SJCRH30 (cell line): ENCODE measurements around the gene MAGEF1. TPM values are rescaled to one million over a fixed set of nuclear protein-coding genes. Genes with fewer than 3 reads are reported as not detected.

ENCODE experiments used
- DNase-seq, 2 experiments: peaks; one replicate each; pipeline ENCODE4 v3.0.0-alpha.2; 2015 to 2020
- H3K27ac ChIP-seq: fragments of 250-450 bp; sonication (Bioruptor Pico); 2 replicates; pipeline ENCODE4 v1.5.1; 2020; ENCODE audit warnings: mild to moderate bottlenecking, moderate library complexity
- H3K27me3 ChIP-seq: fragments of 250-450 bp; sonication (Bioruptor Pico); 2 replicates; pipeline ENCODE4 v1.5.1; 2020; ENCODE audit warnings: mild to moderate bottlenecking, moderate library complexity
- H3K36me3 ChIP-seq: fragments of 250-450 bp; sonication (Bioruptor Pico); 2 replicates; pipeline ENCODE4 v1.5.1; 2020; ENCODE audit warnings: mild to moderate bottlenecking, moderate library complexity
- H3K4me1 ChIP-seq: fragments of 250-450 bp; sonication (Bioruptor Pico); 2 replicates; pipeline ENCODE4 v1.5.1; 2020; ENCODE audit warnings: mild to moderate bottlenecking, moderate library complexity
- H3K4me3 ChIP-seq: fragments of 250-450 bp; sonication (Bioruptor Pico); 2 replicates; pipeline ENCODE4 v1.5.1; 2020; ENCODE audit warnings: mild to moderate bottlenecking, moderate library complexity
- H3K9me3 ChIP-seq: fragments of 250-450 bp; sonication (Bioruptor Pico); replicated peaks from 2 replicates; pipeline ENCODE4 v1.5.1; 2020; ENCODE audit warnings: mild to moderate bottlenecking, moderate library complexity
- total RNA-seq: library from RNA; depleted of rRNA; stranded (reverse); fragments of >200 nt; shearing (Covaris generic); gene quantifications from 2 replicates; pipeline ENCODE4 v1.2.3, GENCODE V29; 2014

Gene MAGEF1
- total RNA-seq, 1 experiment from 2014 or later = 58.7 TPM

DNA sequence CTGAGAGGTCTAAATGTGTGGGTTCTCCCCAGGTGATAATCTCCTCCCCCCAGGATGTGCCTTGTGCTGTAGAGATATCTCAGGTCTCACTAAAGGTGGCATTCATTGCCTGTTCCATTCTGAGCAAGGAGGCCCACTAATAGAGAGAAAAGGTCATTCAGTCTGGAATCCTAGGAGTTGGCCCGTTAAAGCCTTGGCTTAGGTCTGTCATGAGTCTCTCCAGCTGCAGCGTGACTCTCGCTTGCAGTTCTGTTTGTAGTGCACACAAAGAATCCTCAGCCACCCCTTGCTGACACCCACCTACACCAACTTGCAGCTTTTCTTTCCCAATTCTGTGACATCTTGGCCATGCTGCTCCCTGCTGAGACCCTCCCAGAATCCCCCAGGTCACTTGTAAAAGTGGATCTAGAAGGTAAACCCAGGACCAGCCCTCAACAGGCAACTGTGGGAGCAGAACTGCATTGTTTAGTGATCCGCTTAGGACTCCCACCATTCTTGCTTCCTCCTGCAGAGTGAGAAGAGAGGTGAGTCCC, 17.7 kb downstream of the MAGEF1 start:
- DNase-seq = no peak
- Histone ChIP-seq H3K27me3 (no peaks in the 10 kb centered on the region), H3K27ac (no peak overlapping the region), H3K4me1 (peaks cover 30% of the 10 kb centered on the region), H3K9me3 (no peaks in the 10 kb centered on the region), H3K4me3 (no peak overlapping the region), H3K36me3 (no peaks in the 10 kb centered on the region)

DNA sequence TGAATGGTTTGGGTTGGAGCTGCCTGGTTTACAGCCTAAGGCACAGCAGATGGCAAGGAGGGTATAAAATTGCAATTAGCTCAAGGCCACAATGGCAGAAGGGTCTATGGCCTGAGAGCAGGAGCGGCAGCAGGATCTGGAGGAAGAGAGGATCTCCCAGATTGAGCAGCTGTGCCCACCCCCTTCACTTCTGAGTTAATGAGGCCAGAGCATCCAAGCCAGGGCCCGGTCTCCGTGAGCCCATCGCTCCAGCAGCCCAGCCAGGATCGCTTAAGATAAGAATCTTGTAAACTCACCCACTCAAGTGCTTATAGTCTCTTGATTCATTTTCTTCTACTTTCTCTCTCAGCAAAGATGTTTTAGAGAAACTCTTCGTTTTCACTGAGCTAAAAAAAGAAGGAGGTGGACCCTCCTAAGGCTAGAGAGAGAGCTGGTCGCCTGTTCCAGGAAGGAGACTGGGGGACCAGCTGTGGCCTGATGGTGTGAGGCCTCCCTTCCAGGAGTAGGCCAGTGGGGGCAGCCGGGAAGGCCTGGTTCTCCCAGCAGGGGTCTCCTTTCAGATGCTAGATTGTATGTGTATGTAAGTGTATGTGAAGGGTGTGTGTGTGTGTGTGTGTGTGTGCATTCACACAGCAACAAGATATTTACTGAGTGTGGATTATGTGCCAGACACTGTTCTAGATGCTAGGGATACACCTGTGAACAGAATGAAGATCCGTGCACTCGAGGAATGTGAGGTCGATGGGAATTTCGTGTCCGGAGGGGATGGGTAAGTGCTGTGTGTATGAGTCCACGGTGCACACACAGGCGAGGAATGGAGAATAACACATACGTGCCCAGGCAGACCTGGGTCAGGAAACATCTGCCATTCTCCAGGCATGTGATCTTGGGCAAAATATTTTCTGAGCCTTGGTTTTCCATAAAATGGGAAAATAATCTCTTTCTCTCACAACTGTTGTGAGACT, 18.6 kb downstream of the MAGEF1 start:
- no peaks in the 10 kb centered on the region for H3K36me3 ChIP-seq
- H3K4me3 ChIP-seq = peak overlapping the region; percentile 8; the same call in 1 of the 2 replicates
- peak overlapping the region; percentile 50 for H3K27ac ChIP-seq
- no peaks in the 10 kb centered on the region for H3K9me3 ChIP-seq
- peaks cover 40% of the 10 kb centered on the region for H3K4me1 ChIP-seq
- DNase-seq = peak; percentile 65 to 79
- H3K27me3 ChIP-seq = no peaks in the 10 kb centered on the region

DNA sequence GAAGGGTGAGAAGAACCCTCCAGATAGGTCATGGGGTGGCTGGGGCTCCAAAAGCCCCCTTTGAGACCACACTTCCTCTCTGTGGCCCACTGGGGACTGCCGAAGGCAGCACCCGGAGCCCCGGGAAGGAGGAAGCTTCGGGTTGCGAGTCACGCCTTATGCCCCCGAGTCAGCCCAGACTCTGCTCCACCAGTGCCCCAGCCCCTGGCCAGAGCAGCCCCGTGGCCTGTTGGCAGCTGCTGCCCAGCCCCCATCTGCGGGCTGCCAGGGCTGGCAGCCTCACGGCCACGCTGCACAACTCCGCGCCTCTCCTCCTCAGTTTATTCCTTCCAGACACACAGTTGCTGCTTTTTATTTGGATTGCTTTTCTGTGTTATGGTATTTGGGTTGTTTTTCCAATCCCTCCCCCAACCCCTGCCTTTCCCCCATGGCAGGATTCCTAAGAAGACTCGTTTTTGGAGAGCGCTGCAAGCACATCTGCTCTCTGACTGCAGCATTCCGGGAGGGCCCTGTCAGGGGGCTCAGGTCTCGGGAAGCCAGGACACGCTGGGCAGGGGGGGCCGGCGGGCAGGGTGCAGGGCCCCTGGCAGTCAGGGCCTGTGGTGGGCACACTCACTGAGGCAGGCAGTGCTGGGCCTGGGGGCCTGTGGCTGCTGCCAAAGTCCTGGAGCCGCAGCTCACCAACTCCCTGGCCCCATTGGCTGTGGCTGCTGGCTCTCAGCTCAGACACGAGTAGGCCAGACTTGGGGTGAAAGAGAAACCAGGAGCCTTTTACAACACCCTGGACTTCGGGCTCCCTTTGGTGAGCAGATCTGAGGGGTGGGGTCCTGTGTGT, 20.2 kb downstream of the MAGEF1 start:
- Histone ChIP-seq H3K27ac (peak overlapping the region; percentile 29), H3K4me3 (no peak overlapping the region), H3K9me3 (no peaks in the 10 kb centered on the region), H3K27me3 (no peaks in the 10 kb centered on the region), H3K4me1 (peaks cover 53% of the 10 kb centered on the region), H3K36me3 (no peaks in the 10 kb centered on the region)
- peak in 1 of 2 experiments; percentile 33 for DNase-seq

DNA sequence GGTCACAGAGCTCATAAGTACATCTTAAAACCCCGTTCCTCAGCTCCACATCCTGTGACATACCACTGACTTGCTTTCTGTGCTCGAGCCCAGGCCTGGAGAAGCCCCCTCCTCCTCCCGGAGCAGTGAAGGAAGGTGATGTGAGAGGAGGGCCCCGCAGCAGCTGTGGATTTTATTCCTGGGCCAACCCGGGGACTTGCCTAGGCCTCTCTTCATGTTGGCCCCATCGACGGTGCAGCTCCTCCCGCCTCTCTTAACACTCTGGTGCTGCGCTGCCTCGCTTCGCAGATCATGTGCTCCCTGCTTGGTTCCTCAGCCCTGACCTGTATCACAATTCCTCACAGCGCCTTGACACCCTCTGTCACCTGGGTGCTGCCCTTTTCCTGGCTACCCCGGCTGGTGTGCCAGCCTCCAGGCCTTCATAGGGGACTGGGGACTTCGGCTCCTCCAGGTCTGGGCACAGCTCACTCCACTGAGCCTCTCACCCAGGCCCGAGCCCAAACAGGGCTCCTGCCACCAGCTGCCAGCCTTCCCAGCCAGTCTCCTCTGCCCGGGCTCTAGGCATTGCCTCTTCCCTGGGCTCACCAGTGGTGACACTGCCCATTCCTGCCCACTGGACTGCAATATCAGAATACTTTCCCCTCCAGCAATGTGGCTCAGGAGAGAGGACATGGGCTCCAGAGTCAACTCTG, 21.5 kb downstream of the MAGEF1 start:
- no peaks in the 10 kb centered on the region for H3K36me3 ChIP-seq
- peaks cover 65% of the 10 kb centered on the region for H3K4me1 ChIP-seq
- H3K27me3 ChIP-seq = no peaks in the 10 kb centered on the region
- no peaks in the 10 kb centered on the region for H3K9me3 ChIP-seq
- no peak overlapping the region for H3K27ac ChIP-seq
- H3K4me3 ChIP-seq = no peak overlapping the region
- DNase-seq = no peak

DNA sequence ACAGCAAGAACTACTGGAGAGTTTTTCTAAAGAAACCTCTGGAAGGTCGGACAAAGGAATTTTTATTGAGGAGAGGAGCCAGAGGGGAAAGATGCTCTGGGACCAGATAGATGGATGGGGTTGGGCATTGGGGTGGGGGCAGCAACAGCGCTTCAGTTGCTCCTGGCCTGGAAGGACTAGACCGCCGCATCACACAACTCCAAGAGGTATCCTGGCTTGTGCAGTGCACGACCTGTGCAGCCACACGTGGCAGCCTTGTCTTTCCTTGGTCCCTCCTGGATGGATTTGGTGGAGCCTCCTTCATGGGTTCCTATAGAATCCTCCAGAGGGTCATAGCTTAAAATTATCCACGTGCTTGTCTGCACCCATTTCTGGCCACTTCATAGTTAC, 23.0 kb downstream of the MAGEF1 start:
- Histone ChIP-seq H3K27me3 (no peaks in the 10 kb centered on the region), H3K9me3 (no peaks in the 10 kb centered on the region), H3K27ac (peak overlapping the region; percentile 85), H3K4me3 (no peak overlapping the region), H3K36me3 (no peaks in the 10 kb centered on the region), H3K4me1 (peaks cover 64% of the 10 kb centered on the region)
- no peak for DNase-seq

DNA sequence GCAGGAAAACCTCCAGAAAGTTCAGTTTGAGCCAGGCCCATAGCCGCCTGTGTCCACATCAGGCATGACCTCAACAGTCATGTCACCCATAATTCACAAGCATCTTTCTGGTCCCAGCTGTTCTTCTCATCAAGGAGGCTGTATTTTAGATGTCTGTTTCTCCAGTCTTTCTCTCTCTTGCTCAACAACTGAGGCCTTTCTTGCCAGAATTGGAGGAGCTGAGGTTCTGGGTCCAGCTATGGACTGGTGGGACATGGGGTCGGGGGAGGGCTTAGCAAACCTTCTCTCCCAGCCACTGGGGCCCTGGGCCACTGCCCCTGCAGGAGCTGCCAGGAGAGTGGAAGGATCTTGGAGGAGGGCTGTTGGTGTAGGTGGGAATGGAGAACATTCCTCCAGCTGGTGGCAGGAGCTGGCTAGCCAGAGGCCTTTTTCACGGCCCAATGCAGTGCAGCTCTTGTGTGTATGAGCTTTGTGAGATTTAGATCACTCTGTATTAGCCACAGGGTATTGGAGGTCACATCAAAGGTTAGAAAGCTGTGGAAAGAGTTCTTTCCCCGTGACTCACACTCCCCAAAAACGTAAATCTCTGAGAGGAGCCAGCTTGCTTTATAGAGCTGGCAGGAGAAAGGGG, 23.5 kb downstream of the MAGEF1 start:
- no peaks in the 10 kb centered on the region for H3K36me3 ChIP-seq
- H3K27ac ChIP-seq = peak overlapping the region; percentile 85
- H3K4me1 ChIP-seq = peaks cover 61% of the 10 kb centered on the region
- no peak overlapping the region; the same call in 1 of the 2 replicates for H3K4me3 ChIP-seq
- no peaks in the 10 kb centered on the region for H3K9me3 ChIP-seq
- H3K27me3 ChIP-seq = no peaks in the 10 kb centered on the region
- DNase-seq = peak; percentile 56 to 75

DNA sequence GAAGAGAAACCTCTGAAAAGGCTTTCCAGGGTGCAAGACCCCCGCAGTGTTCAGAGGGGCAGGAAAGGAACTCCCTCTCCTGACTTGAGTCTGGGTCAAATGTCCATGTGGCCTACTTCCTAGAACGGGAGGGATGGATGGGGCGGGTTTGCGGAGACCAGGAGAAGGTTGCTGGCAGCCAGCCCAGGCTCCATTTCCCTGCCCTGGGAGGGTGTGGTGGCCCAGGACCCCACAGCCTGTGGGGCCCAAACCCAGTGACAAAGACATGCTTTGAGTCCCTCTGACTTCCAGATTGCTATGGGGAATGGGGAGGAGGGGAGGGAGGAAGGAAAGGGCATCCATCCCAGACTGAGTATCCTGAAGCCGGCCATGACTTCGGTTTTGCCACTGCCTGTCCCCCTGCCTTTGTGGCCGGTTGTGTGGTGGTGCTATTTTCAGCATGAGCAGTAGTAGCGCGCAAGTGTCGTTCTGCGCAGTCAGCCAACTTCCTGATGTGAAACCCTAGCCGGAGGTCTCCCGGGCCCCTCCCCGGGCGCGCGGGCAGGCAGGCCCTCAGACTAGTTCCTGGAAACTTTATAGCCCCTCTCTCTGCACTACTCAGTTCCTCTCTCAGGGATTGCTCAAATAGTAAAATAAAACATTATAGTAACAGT, 24.4 kb downstream of the MAGEF1 start:
- peaks cover 52% of the 10 kb centered on the region for H3K4me1 ChIP-seq
- peak; percentile 90 to 92 for DNase-seq
- H3K27ac ChIP-seq = peak overlapping the region; percentile 85
- H3K27me3 ChIP-seq = no peaks in the 10 kb centered on the region
- H3K9me3 ChIP-seq = no peaks in the 10 kb centered on the region
- H3K36me3 ChIP-seq = no peaks in the 10 kb centered on the region
- peak overlapping the region; percentile 41 for H3K4me3 ChIP-seq

DNA sequence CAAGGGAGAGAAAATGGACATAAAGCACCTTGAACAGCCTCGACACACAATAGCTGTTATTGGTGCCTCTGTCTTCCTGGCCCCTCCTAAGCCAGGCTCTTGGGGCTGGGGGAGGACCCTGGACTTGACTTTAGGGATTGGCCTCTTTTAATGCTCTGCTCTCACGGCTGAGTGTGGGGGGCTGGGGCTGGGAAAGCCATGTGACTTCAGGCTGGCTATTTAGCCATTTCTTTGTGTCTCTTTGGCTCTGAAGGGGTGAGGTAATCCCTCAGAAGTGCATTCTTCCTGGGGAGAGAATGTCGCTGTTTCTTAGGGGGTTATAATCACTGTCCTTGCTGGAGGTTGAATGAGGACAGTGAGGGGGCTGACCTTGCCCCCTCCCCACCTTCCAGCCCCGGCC, 26.2 kb downstream of the MAGEF1 start:
- Histone ChIP-seq H3K27ac (peak overlapping the region; percentile 53), H3K27me3 (no peaks in the 10 kb centered on the region), H3K9me3 (no peaks in the 10 kb centered on the region), H3K4me1 (peaks cover 37% of the 10 kb centered on the region), H3K36me3 (no peaks in the 10 kb centered on the region), H3K4me3 (no peak overlapping the region)
- DNase-seq = peak; percentile 63 to 72

DNA sequence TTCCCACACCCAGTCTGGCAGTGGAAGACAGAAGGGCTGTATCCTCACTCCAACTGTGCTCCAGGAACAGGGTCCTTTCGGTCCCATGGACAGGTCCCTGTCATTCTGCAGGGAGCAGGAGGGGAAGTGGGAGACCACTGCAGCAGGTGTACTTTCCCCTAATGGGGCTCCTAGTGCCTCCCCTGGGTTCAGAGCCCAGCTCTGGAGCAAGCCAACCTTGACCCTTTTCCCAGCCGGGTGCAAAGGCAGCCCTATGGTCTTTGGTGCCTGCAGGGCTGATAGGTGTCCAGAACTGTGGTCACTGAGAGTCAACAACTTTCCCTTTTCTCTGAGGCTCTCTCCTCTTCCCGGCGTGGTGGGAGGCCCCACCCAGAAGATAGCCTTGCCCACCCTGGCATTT, 26.8 kb downstream of the MAGEF1 start:
- DNase-seq = no peak
- Histone ChIP-seq H3K4me3 (no peak overlapping the region), H3K27me3 (no peaks in the 10 kb centered on the region), H3K36me3 (no peaks in the 10 kb centered on the region), H3K27ac (no peak overlapping the region; the same call in 1 of the 2 replicates), H3K9me3 (no peaks in the 10 kb centered on the region), H3K4me1 (peaks cover 37% of the 10 kb centered on the region)

DNA sequence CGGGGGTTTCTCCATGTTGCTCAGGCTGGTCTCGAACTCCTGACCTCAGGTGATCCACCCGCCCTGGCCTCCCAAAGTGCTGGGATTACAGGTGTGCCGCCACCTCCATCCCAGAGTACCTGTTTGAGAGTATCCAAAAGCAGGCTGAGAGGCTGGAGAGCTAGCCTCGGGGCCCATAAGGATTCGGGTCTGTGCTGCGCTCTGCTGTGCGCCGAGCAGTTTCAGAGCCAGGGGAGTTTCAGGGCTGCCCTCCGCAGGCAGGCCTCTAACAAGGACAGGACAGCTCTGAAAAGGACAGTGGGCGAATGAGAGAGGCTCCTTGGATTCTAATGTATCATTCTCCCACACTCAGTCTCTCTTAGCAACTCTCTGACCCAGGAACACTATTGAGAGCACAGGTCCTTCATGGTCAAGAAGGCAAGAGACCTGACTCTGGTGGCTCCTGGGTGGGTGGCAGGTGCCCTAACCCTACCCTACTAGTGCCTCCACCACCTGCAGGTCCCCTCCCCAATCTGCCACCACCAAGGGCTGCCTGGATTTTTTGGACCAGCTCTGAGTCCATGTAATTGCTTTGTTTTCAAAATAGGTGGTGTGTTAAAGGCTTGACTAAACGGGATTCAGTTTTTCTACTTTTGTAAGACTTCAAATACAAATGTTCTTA, 27.8 kb downstream of the MAGEF1 start:
- no peak overlapping the region for H3K4me3 ChIP-seq
- no peaks in the 10 kb centered on the region for H3K36me3 ChIP-seq
- DNase-seq = no peak
- no peak overlapping the region for H3K27ac ChIP-seq
- no peaks in the 10 kb centered on the region for H3K9me3 ChIP-seq
- peaks cover 34% of the 10 kb centered on the region for H3K4me1 ChIP-seq
- H3K27me3 ChIP-seq = no peaks in the 10 kb centered on the region

DNA sequence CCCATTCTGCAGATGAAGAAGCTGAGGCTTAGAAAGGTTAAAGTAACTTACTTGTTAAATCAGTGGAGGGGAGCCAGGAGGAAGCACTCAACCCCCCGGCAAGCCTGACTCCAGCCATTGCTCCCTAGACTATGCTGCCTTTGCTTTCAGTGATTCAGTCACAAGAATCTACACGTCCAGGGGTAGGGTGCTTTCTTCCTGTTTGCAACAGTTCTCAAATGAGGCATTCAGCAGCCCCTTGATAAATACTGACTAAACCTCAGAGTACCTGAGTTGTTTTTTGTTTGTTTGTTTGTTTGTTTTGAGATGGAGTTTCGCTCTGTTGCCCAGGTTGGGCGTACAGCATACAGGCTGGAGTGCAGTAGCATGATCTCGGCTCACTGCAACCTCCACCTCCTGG, 28.6 kb downstream of the MAGEF1 start:
- peaks cover 31% of the 10 kb centered on the region for H3K4me1 ChIP-seq
- no peak overlapping the region for H3K4me3 ChIP-seq
- H3K36me3 ChIP-seq = no peaks in the 10 kb centered on the region
- DNase-seq = no peak
- no peaks in the 10 kb centered on the region for H3K9me3 ChIP-seq
- no peaks in the 10 kb centered on the region for H3K27me3 ChIP-seq
- H3K27ac ChIP-seq = no peak overlapping the region

DNA sequence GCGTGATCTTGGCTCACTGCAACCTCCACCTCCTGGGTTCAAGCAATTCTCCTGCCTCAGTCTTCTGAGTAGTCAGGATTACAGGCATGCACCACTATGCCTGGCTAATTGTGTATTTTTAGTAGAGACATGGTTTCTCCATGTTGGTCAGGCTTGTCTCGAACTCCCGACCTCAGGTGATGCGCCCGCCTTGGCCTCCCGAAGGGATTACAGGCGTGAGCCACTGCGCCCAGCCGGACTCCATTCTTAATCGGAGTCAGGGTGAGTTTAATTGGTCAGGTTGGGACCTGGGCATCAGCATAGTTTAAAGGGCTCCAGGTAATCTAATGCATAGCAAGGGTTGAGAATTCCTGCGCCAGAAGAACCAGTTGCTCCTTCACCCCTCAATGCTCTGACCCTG, 29.2 kb downstream of the MAGEF1 start:
- peaks cover 27% of the 10 kb centered on the region for H3K4me1 ChIP-seq
- no peaks in the 10 kb centered on the region for H3K27me3 ChIP-seq
- H3K36me3 ChIP-seq = no peaks in the 10 kb centered on the region
- H3K27ac ChIP-seq = no peak overlapping the region
- no peaks in the 10 kb centered on the region for H3K9me3 ChIP-seq
- no peak overlapping the region for H3K4me3 ChIP-seq
- no peak for DNase-seq
